ENCODE measurements around the gene PDCD2L. TPM values are rescaled to one million over a fixed set of nuclear protein-coding genes. Genes with fewer than 3 reads are reported as not detected.

The PDCD2L gene
- total and polyA plus RNA-seq, 2 of the 8 experiments (the other 6 are each of a cell fraction or from before 2014, with no cell fraction given) = 51.5 to 78.1 TPM

GRCh38 chr19:34411216-34411615 lies 7.0 kb downstream of the PDCD2L start:
- H3K36me3 ChIP-seq (ENCODE audit: control insufficient read depth in 2 of 4, insufficient read depth in 4 of 4, low read length in 3 of 4) = peaks cover 9 to 58% (median 40%) of the 10 kb centered on the region in 4 experiments; a peak in 7 of 8 replicates
- no peak for TF ChIP-seq POU5F1 (IDR thresholded peaks at IDR 0.05; ENCODE audit: low read depth, low read length)
- no peak for TF ChIP-seq EP300 (IDR thresholded peaks at IDR 0.05; ENCODE audit: borderline replicate concordance in 1 of 2, low read depth in 2 of 2, low read length in 2 of 2)
- no peak for TF ChIP-seq CBX8 (IDR thresholded peaks at IDR 0.05; ENCODE audit: borderline replicate concordance, low read depth, low read length)
- no peak for TF ChIP-seq CTBP2 (IDR thresholded peaks at IDR 0.05; ENCODE audit: borderline replicate concordance, insufficient read depth, insufficient read length, low read length)
- no peak for TF ChIP-seq MAX (IDR thresholded peaks at IDR 0.05)
- TF ChIP-seq NRF1 (IDR thresholded peaks at IDR 0.05; ENCODE audit: low read depth, low read length) = no peak
- TF ChIP-seq JUND (IDR thresholded peaks at IDR 0.05; ENCODE audit: low read length) = no peak
- H4K8ac ChIP-seq (ENCODE audit: extremely low read depth, insufficient read depth, low read length) = no peak overlapping the region
- peaks cover 7% of the 10 kb centered on the region; the same call in 1 of the 2 replicates for H3K79me1 ChIP-seq (ENCODE audit: low read depth, low read length)
- WGBS, 2 experiments (ENCODE audit: extremely low coverage in 1 of 2, insufficient coverage in 1 of 2, insufficient read length in 1 of 2, insufficient replicate concordance in 2 of 2, low coverage in 1 of 2, low lambda C conversion rate in 2 of 2, missing lambda C conversion rate in 1 of 2) = 96% methylated on average over 11 of the region's 13 CpGs; no CpG with 5 or more reads in 1 of the 2 experiments
- no peaks in the 10 kb centered on the region for H3K23me2 ChIP-seq (ENCODE audit: low read depth, low read length)
- no peak overlapping the region for H2BK15ac ChIP-seq (ENCODE audit: low read length)
- no peaks in the 10 kb centered on the region for H3K9me3 ChIP-seq (ENCODE audit: insufficient read depth in 2 of 2, low read depth in 1 of 2, low read length in 1 of 2)
- H3K79me2 ChIP-seq (ENCODE audit: control insufficient read depth in 1 of 2, insufficient read depth in 2 of 2, low read length in 2 of 2) = peaks cover 0 to 25% of the 10 kb centered on the region in 2 experiments; a peak in 2 of 4 replicates
- ChIA-PET POLR2A (ENCODE audit: partially characterized antibody) (interaction anchor here (0.9 to 1.3 kb wide), 2 partner anchors 14 to 30 kb away, joined by 3 read pairs; no protein-coding TSS in a partner anchor), CTCF (ENCODE audit: partially characterized antibody) (interaction anchor here (0.9 to 1.3 kb wide), 3 partner anchors 14 to 52 kb away, joined by 3 read pairs; no protein-coding TSS in a partner anchor)
- H4K5ac ChIP-seq (ENCODE audit: insufficient read length, low read depth, low read length) = no peak overlapping the region
- no peak for DNase-seq (ENCODE audit: low read depth in 1 of 2, low spot score in 2 of 2)
- H3K4me2 ChIP-seq (ENCODE audit: insufficient read depth in 1 of 2, low read depth in 2 of 2, low read length in 2 of 2) = no peak overlapping the region
- no peak overlapping the region for H3K23ac ChIP-seq (ENCODE audit: insufficient read length)
- no peak overlapping the region for H3K4me3 ChIP-seq (ENCODE audit: extremely low read depth in 1 of 4, insufficient read depth in 2 of 4, low read depth in 3 of 4, low read length in 4 of 4)
- no peak overlapping the region for H3K9ac ChIP-seq (replicated peaks in 1 of 4; ENCODE audit: extremely low read depth in 1 of 4, low read depth in 3 of 4, low read length in 3 of 4)
- no peaks in the 10 kb centered on the region for H3K4me1 ChIP-seq (replicated peaks in 1 of 4; ENCODE audit: control insufficient read depth in 3 of 4, insufficient read depth in 4 of 4, low read length in 3 of 4)
- no peak overlapping the region for H3K56ac ChIP-seq (replicated peaks; ENCODE audit: insufficient read length, low read depth, low read length)
- no peak overlapping the region for H2BK5ac ChIP-seq (ENCODE audit: low read depth, low read length)
- no peak overlapping the region for H3K4ac ChIP-seq (replicated peaks; ENCODE audit: insufficient read length, low read depth, low read length)
- no peak overlapping the region for H3K27ac ChIP-seq (ENCODE audit: low read depth, low read length)
- H3K14ac ChIP-seq (ENCODE audit: insufficient read length) = no peak overlapping the region
- H2AFZ ChIP-seq (ENCODE audit: low read length) = no peak overlapping the region
- no peaks in the 10 kb centered on the region for H3K27me3 ChIP-seq (replicated peaks in 1 of 4; ENCODE audit: control insufficient read depth in 3 of 4, extremely low read depth in 1 of 4, insufficient read depth in 3 of 4, low read length in 3 of 4)
- no peak overlapping the region for H3K18ac ChIP-seq (ENCODE audit: extremely low read depth, low read length)
- no peak overlapping the region for H4K91ac ChIP-seq (replicated peaks; ENCODE audit: insufficient read length, low read length)
- H4K20me1 ChIP-seq (replicated peaks in 1 of 2; ENCODE audit: control insufficient read depth in 1 of 2, insufficient read depth in 2 of 2, low read length in 2 of 2) = peaks cover 0 to 3% of the 10 kb centered on the region in 2 experiments
- no peak overlapping the region for H2BK20ac ChIP-seq (ENCODE audit: low read length)
- H2BK12ac ChIP-seq (ENCODE audit: low read depth, low read length) = no peak overlapping the region
- H2BK120ac ChIP-seq (replicated peaks; ENCODE audit: low read depth, low read length) = no peak overlapping the region
- no peak for FAIRE-seq
- H2AK5ac ChIP-seq (ENCODE audit: low read depth, low read length) = no peak overlapping the region
